ENCODE measurements around the gene NADK2.

DNA sequence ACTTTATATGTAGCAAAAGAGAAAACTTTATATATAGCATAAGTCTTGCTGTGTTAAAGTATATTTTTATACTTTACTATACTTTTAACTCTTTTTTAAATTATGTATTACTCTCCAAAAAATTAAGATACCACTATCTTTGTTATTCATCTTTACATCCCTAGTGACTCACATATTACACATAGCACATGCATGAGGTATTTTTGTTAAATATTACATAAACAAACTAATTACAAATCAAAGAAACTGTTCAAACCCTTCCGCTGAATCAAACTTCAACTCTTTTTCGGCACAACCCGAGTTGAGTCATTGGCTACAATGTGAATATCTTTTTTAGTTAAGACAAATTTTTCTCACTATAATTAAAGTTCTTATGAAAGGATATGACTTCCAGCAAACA lies 32.1 kb downstream of the NADK2 start:
- TF ChIP-seq ARNT (IDR thresholded peaks at IDR 0.05): no peak
- TF ChIP-seq, protein P1, sequence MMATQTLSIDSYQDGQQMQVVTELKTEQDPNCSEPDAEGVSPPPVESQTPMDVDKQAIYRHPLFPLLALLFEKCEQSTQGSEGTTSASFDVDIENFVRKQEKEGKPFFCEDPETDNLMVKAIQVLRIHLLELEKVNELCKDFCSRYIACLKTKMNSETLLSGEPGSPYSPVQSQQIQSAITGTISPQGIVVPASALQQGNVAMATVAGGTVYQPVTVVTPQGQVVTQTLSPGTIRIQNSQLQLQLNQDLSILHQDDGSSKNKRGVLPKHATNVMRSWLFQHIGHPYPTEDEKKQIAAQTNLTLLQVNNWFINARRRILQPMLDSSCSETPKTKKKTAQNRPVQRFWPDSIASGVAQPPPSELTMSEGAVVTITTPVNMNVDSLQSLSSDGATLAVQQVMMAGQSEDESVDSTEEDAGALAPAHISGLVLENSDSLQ (IDR thresholded peaks at IDR 0.05): no peak
- no peak for TF ChIP-seq FOXM1 (IDR thresholded peaks at IDR 0.05; ENCODE audit: borderline replicate concordance)
- no peak for TF ChIP-seq ELF4 (IDR thresholded peaks at IDR 0.05)
- TF ChIP-seq FOXA1 (IDR thresholded peaks at IDR 0.05): no peak
- no peak for TF ChIP-seq NFRKB (IDR thresholded peaks at IDR 0.05)
- TF ChIP-seq SP1 (IDR thresholded peaks at IDR 0.05): no peak
- no peak for TF ChIP-seq SUZ12 (IDR thresholded peaks at IDR 0.05)
- TF ChIP-seq FOXK2 (IDR thresholded peaks at IDR 0.05): no peak
- no peak for TF ChIP-seq HDGF (IDR thresholded peaks at IDR 0.05; ENCODE audit: borderline replicate concordance)
- no peak for TF ChIP-seq L3MBTL2 (conservative IDR thresholded peaks at IDR 0.05)
- TF ChIP-seq ZNF384 (IDR thresholded peaks at IDR 0.05): no peak
- no peak for TF ChIP-seq BHLHE40 (IDR thresholded peaks at IDR 0.05; ENCODE audit: borderline replicate concordance)
